Measurements from ENCODE around the gene SLC2A3. TPM values are rescaled to one million over a fixed set of nuclear protein-coding genes. Genes with fewer than 3 reads are reported as not detected.
"Not testable (repeated sequence)": the region's sequence is repeated elsewhere in the genome, so short reads cannot be mapped to it uniquely, and the experiment has no call there.

The SLC2A3 gene
- total and polyA plus RNA-seq, 9 of the 15 experiments (the other 6 are each of a cell fraction or from before 2014, with no cell fraction given), result 67.3 to 491 (median 104) TPM

DNA sequence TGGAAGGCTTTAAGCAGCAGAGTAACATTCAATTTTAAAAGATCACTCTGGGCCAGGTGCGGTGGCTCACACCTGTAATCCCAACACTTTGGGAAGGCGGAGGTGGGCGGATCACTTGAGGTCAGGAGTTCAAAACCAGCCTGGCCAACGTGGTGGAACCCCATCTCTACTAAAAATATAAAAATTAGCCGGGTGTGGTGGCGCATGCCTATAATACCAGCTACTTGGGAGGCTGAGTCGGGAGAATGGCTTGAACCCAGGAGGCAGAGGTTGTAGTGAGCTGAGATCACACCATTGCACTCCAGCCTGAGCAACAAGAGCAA, 17.8 kb downstream of the SLC2A3 start:
- H4K20me1 ChIP-seq (replicated peaks; ENCODE audit: control insufficient read depth, insufficient read depth, low read length); H3K9me3 ChIP-seq (replicated peaks; ENCODE audit: control insufficient read depth, insufficient read depth, low read depth, low read length); H3K79me2 ChIP-seq (ENCODE audit: control insufficient read depth, insufficient read depth, low read length); DNase-seq (ENCODE audit: extremely low read depth in 1 of 4, low spot score in 3 of 4); H3K27ac ChIP-seq (ENCODE audit: extremely low read depth, low read depth, low read length); FAIRE-seq; ATAC-seq; intact Hi-C loops (cut with micrococcal nuclease); H2AFZ ChIP-seq (ENCODE audit: low read depth, low read length); H3K27me3 ChIP-seq (ENCODE audit: control insufficient read depth in 2 of 2, insufficient read depth in 2 of 2, low read length in 2 of 2); H3K4me2 ChIP-seq (ENCODE audit: insufficient read depth, low read length); H3K4me3 ChIP-seq; H3K9ac ChIP-seq (ENCODE audit: insufficient read depth in 1 of 2, low read depth in 2 of 2, low read length in 2 of 2); in situ Hi-C loops (cut with MboI); BruUV-seq (replicated peaks); H3K4me1 ChIP-seq (replicated peaks in 1 of 2; ENCODE audit: control insufficient read depth in 2 of 2, insufficient read depth in 2 of 2, low read length in 2 of 2); H3K9me1 ChIP-seq (ENCODE audit: control insufficient read depth, insufficient read depth, low read length); CTCF ChIA-PET (ENCODE audit: low intra/inter-chr PET ratio): not testable (repeated sequence)
- POLR2A ChIA-PET, result interaction anchor here (0.7 to 3.2 kb wide), 7 partner anchors 10 to 1050 kb away, joined by 3 to 16 read pairs (median 5); partner anchors contain the start of gene TPI1
- 0 out of 2 replicates have a peak, but pooled peaks have one; percentile 0 for TF ChIP-seq POLR2AphosphoS2 (IDR thresholded peaks at IDR 0.05; ENCODE audit: low read length)
- TF ChIP-seq EGR1 (conservative IDR thresholded peaks at IDR 0.05), result 0 out of 2 replicates have a peak, but pooled peaks have one; percentile 10
- H3K36me3 ChIP-seq (ENCODE audit: control insufficient read depth, insufficient read depth, low read length), result peaks cover 43% of the 10 kb centered on the region; the same call in 2 of the 3 replicates
- 74% methylated on average over 6 of the region's 7 CpGs for WGBS (ENCODE audit: insufficient coverage, low coverage, missing lambda C conversion rate)

DNA sequence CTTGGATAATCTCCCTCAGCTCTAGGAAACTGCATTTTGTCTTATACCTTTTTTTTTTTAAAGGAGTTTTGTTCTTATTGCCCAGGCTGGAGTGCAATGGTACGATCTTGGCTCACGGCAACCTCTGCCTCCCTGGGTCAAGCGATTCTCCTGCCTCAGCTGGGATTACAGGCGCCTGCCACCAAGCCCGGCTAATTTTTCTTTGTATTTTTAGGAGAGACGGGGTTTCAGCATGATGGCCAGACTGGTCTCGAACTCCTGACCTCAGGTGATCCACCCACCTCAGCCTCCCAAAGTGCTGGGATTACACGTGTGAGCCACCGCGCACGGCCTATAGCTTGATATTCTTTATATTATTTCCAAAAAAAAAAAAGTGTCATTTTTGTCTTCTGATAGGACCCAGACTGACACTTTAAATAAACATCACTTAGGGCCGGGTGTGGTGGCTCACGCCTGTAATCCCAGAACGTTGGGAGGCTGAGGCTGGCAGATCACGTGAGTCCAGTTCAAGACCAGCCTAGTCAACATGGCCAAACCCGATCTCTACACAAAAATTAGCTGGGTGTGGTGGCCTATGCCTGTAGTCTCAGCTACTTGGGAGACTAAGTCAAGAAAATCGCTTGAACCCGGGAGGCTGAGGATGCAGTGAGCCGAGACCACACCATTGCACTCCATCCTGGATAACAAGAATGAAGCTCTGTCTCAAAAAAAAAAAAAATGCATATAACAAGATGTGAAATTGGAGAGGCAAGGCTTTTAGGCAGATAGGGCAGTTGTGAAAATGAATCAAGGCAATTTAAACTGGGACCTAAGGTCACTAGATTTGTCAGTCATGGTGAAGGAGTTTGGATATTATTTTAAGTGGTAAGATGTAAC, 18.4 kb downstream of the SLC2A3 start:
- WGBS (ENCODE audit: insufficient coverage, low coverage, missing lambda C conversion rate), result 53% methylated on average over 16 of the region's 19 CpGs
- in situ Hi-C loops (cut with MboI) (no loop called here), intact Hi-C loops (cut with micrococcal nuclease) (no loop called here)
- Histone ChIP-seq H3K79me2 (ENCODE audit: control insufficient read depth, insufficient read depth, low read length) (no peaks in the 10 kb centered on the region), H4K20me1 (replicated peaks; ENCODE audit: control insufficient read depth, insufficient read depth, low read length) (no peaks in the 10 kb centered on the region), H3K9me3 (replicated peaks; ENCODE audit: control insufficient read depth, insufficient read depth, low read depth, low read length) (no peaks in the 10 kb centered on the region), H3K9ac (ENCODE audit: insufficient read depth in 1 of 2, low read depth in 2 of 2, low read length in 2 of 2) (no peak overlapping the region), H3K4me1 (replicated peaks in 1 of 2; ENCODE audit: control insufficient read depth in 2 of 2, insufficient read depth in 2 of 2, low read length in 2 of 2) (no peaks in the 10 kb centered on the region), H3K9me1 (ENCODE audit: control insufficient read depth, insufficient read depth, low read length) (no peaks in the 10 kb centered on the region), H2AFZ (ENCODE audit: low read depth, low read length) (no peak overlapping the region), H3K36me3 (ENCODE audit: control insufficient read depth, insufficient read depth, low read length) (peaks cover 37% of the 10 kb centered on the region; the same call in 2 of the 3 replicates), H3K4me3 (no peak overlapping the region), H3K27ac (ENCODE audit: extremely low read depth, low read depth, low read length) (no peak overlapping the region), H3K27me3 (ENCODE audit: control insufficient read depth in 2 of 2, insufficient read depth in 2 of 2, low read length in 2 of 2) (no peaks in the 10 kb centered on the region), H3K4me2 (ENCODE audit: insufficient read depth, low read length) (no peak overlapping the region)
- BruUV-seq (replicated peaks), result no TSS peak
- peak; percentile 35; the same call in 2 of the 3 replicates for ATAC-seq
- DNase-seq (ENCODE audit: extremely low read depth in 1 of 4, low spot score in 3 of 4), result peak in 1 of 4 experiments; percentile 18
- FAIRE-seq, result no peak
- CTCF ChIA-PET (ENCODE audit: low intra/inter-chr PET ratio), result no interaction called here
- POLR2A ChIA-PET, result interaction anchor here (0.7 to 3.2 kb wide), 6 partner anchors 9 to 103 kb away, joined by 3 to 16 read pairs (median 5); no protein-coding TSS in a partner anchor
- TF ChIP-seq PPARD (CRISPR knock-in tag; IDR thresholded peaks at IDR 0.05) (no peak), ZNF76 (CRISPR knock-in tag; IDR thresholded peaks at IDR 0.05; ENCODE audit: borderline replicate concordance) (no peak), POLR2G (IDR thresholded peaks at IDR 0.05; ENCODE audit: low read depth, low read length) (peak; percentile 42), POLR2AphosphoS2 (IDR thresholded peaks at IDR 0.05; ENCODE audit: low read length) (0 out of 2 replicates have a peak, but pooled peaks have one; percentile 62), RBFOX2 (IDR thresholded peaks at IDR 0.05; ENCODE audit: low read depth, low read length) (0 out of 2 replicates have a peak, but pooled peaks have one; percentile 18)
- TF ChIP-seq, protein P1, sequence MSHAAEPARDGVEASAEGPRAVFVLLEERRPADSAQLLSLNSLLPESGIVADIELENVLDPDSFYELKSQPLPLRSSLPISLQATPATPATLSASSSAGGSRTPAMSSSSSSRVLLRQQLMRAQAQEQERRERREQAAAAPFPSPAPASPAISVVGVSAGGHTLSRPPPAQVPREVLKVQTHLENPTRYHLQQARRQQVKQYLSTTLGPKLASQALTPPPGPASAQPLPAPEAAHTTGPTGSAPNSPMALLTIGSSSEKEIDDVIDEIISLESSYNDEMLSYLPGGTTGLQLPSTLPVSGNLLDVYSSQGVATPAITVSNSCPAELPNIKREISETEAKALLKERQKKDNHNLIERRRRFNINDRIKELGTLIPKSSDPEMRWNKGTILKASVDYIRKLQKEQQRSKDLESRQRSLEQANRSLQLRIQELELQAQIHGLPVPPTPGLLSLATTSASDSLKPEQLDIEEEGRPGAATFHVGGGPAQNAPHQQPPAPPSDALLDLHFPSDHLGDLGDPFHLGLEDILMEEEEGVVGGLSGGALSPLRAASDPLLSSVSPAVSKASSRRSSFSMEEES (CRISPR knock-in tag; IDR thresholded peaks at IDR 0.05), result peak; percentile 15; the same call in 1 of the 2 replicates

All from K562 (cell line).